Mesodermal cell (in vitro differentiated cells): ENCODE results near the gene PREB.
"Not testable (repeated sequence)": the region's sequence is repeated elsewhere in the genome, so short reads cannot be mapped to it uniquely, and the experiment has no call there.

ENCODE experiments used
- H3K27ac ChIP-seq: 2 replicates; pipeline ENCODE4 v1.7.0; 2013; ENCODE audit warnings: mild to moderate bottlenecking, low read depth, low read length, moderate library complexity; ENCODE audit not compliant: severe bottlenecking
- H3K36me3 ChIP-seq: 2 replicates; pipeline ENCODE4 v1.7.1; 2013; ENCODE audit warnings: mild to moderate bottlenecking, low read length, moderate library complexity; ENCODE audit not compliant: control insufficient read depth, insufficient read depth
- H3K4me1 ChIP-seq: one replicate; pipeline ENCODE4 v1.7.1; 2013; ENCODE audit warnings: mild to moderate bottlenecking, low read length; ENCODE audit not compliant: insufficient read depth, control insufficient read depth, poor library complexity, severe bottlenecking
- H3K4me3 ChIP-seq: 2 replicates; pipeline ENCODE4 v1.7.0; 2013; ENCODE audit warnings: low read length, control low read depth, mild to moderate bottlenecking; ENCODE audit not compliant: insufficient read depth, poor library complexity, severe bottlenecking; ENCODE audit errors: extremely low read depth
- H3K9me3 ChIP-seq: 2 replicates; pipeline ENCODE4 v1.7.1; 2013; ENCODE audit warnings: mild to moderate bottlenecking, low read length, moderate library complexity; ENCODE audit not compliant: control insufficient read depth
- WGBS, 2 experiments: methylation state at CpG; one replicate each; pipeline ENCODE4 v1.1.5; 2013; ENCODE audit warnings: missing lambda C conversion rate in 2 of 2; ENCODE audit not compliant: insufficient coverage in 2 of 2; 5-methylcytosine and 5-hydroxymethylcytosine counted together

PREB gene

DNA sequence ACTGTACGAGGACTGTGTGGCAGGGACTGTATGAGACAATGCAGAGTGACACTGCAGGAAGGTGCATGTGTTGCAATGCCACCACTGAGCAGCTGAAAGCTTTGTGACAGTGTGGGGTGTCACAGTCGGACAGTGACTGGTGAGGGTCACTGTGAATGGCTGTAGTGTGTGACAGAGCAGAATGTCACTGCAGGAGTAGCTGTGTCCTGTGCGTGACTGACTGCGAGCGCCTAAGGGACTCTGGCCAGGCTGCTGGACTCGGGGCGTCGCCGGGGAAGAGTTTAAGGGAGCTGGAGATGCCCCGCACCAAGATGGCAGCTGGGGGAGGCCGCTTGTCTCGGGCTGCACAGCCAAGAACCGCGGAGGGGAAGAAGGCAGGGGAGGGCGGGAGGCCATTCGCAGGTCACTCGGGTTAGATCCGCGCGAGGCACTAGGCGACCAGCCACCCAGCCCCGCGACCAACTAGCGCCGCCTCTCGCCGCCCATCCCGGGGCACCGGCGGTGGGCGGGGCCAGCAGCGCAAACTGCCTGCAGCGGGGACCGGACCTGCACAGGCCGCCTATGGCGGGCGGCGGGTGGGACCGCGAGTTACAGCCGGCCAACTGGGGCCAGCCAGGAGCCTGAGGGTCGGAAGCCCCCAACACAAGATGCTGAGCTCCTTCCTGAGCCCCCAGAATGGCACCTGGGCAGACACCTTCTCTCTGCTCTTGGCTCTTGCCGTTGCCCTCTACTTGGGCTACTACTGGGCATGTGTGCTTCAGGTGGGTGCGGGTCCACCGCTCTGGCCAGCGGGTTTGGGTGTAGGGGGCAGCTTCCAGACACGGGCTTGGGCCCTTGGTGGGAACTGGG, 10.9 kb downstream of the PREB start, which contains the start of gene ABHD1:
Gene ABHD1, plus strand, starts transcription at position 514 of the 849 bp plus-strand sequence. Its CDS starts 134 bp downstream, at position 648.
- 14 to 16% methylated on average over 34 to 41 of the region's 47 CpGs for WGBS, 2 experiments
- H3K4me3 ChIP-seq: peak within 1 kb of the TSS; percentile 42
- H3K27ac ChIP-seq: no peak within 1 kb of the TSS
- H3K9me3 ChIP-seq: no peaks in the 10 kb centered on the region
- H3K4me1 ChIP-seq: no peaks in the 10 kb centered on the region
- H3K36me3 ChIP-seq: no peaks in the 10 kb centered on the region

DNA sequence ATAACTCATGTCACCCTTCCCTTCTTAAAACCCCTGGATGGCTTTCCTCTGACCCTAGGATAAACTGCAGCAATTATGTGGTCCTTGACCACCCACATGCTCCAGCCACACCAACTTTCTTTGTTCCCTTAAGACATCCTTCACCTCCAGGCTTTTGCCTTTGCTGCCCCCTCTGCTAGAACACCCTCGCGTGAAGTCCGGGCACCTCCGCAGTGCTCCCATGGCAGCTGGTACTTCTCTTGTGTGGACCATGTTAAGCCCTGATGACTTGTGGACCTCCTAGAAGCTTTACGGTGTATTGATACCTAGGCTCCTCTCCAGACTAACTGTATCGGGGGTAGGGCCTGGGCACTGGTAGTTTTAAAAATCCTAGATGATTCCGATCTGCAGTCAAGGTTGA, 11.6 kb downstream of the PREB start:
- H3K27ac ChIP-seq: no peak overlapping the region
- H3K9me3 ChIP-seq: no peaks in the 10 kb centered on the region
- no peak overlapping the region for H3K4me3 ChIP-seq
- H3K4me1 ChIP-seq: no peaks in the 10 kb centered on the region
- no peaks in the 10 kb centered on the region for H3K36me3 ChIP-seq
- 88 to 94% methylated on average over 6 to 7 of the region's 7 CpGs for WGBS, 2 experiments

GRCh38 chr2:27121906-27122305, 12.5 kb downstream of the PREB start:
- Histone ChIP-seq H3K36me3 (no peaks in the 10 kb centered on the region), H3K27ac (no peak overlapping the region), H3K4me3 (no peak overlapping the region), H3K9me3 (no peaks in the 10 kb centered on the region), H3K4me1 (no peaks in the 10 kb centered on the region)
- WGBS, 2 experiments: 77 to 82% methylated on average over 2 of the region's 2 CpGs

DNA sequence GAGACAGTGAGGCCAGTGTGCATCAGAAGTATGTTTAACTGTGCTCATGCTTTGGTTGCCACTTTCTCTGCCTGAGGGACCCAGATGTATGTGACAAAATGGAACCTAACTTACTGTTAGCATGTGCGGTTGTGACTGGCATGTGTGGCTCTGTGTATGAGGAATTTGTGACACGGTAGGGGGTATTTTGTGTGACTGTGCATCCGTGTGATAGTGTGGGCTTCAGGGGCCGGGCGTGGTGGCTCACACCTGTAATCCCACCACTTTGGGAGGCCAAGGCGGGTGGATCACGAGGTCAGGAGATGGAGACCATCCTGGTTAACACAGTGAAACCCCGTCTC, 15.1 kb downstream of the PREB start:
- peak overlapping the region; percentile 23 for H3K4me3 ChIP-seq
- not testable (repeated sequence) for H3K36me3 ChIP-seq, H3K4me1 ChIP-seq, H3K9me3 ChIP-seq, H3K27ac ChIP-seq
- 92 to 98% methylated on average over 5 to 7 of the region's 8 CpGs for WGBS, 2 experiments

DNA sequence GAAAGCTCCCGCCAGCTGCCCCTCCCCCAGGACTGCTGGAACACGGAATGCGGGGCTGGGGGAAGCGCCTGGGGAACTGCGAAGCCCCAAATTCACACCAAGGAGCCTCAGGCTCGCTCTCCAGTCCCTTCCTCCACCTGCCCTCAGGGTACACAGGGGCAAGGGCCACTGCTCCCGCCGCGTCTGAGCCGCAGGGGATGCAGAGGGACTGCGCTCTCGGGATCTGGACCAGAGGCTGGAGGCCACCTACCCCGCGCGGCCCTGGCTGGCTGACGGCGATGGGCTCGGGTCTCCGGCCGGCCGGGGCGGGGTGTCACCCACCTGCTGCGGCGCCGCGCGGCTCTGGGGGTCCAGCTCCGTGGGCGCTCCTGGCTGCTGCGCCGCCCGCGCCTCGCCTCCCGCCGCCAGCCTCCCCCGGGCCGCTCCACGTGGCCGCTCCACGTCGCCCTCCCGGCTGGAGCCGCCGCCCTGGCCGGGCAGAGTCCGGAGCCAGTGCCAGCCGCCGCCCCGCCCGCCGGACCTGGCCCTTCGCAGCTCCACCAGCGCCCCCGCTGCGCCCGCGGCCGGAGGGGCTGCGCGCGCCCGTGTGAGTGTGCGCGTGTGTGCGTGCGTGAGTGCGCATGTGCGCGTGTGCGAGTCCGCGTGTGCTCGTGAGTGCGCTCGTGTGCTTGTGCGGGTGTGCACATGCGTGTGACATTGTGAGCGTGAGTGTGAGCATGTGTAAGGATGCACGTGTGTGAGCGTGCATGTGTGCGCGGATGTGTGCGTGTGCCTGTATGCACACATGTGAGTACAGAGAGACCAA, 15.7 kb downstream of the PREB start, which contains the start of gene CGREF1:
Gene CGREF1, minus strand, starts transcription at position 604 of the 805 bp plus-strand sequence. CDS start 14,762 bp downstream, outside the sequence.
- 10 to 13% methylated on average over 70 to 73 of the region's 84 CpGs for WGBS, 2 experiments
- Histone ChIP-seq H3K4me3 (peak within 1 kb of the TSS; percentile 23), H3K36me3 (no peaks in the 10 kb centered on the region), H3K9me3 (no peaks in the 10 kb centered on the region), H3K27ac (no peak within 1 kb of the TSS), H3K4me1 (no peaks in the 10 kb centered on the region)

- H3K4me3 ChIP-seq: peak overlapping the region; percentile 23
- no peaks in the 10 kb centered on the region for H3K4me1 ChIP-seq
- H3K36me3 ChIP-seq: no peaks in the 10 kb centered on the region
- no peak overlapping the region for H3K27ac ChIP-seq
- H3K9me3 ChIP-seq: no peaks in the 10 kb centered on the region
- 20 to 24% methylated on average over 4 to 10 of the region's 14 CpGs for WGBS, 2 experiments
Observed at GRCh38 chr2:27117995-27118524, 16.4 kb downstream of the PREB start.

- Histone ChIP-seq H3K9me3 (no peaks in the 10 kb centered on the region), H3K36me3 (no peaks in the 10 kb centered on the region), H3K4me1 (no peaks in the 10 kb centered on the region), H3K27ac (no peak overlapping the region), H3K4me3 (no peak overlapping the region)
- 77 to 81% methylated on average over 2 of the region's 2 CpGs for WGBS, 2 experiments
Observed at GRCh38 chr2:27115519-27115918, 18.9 kb downstream of the PREB start.

DNA sequence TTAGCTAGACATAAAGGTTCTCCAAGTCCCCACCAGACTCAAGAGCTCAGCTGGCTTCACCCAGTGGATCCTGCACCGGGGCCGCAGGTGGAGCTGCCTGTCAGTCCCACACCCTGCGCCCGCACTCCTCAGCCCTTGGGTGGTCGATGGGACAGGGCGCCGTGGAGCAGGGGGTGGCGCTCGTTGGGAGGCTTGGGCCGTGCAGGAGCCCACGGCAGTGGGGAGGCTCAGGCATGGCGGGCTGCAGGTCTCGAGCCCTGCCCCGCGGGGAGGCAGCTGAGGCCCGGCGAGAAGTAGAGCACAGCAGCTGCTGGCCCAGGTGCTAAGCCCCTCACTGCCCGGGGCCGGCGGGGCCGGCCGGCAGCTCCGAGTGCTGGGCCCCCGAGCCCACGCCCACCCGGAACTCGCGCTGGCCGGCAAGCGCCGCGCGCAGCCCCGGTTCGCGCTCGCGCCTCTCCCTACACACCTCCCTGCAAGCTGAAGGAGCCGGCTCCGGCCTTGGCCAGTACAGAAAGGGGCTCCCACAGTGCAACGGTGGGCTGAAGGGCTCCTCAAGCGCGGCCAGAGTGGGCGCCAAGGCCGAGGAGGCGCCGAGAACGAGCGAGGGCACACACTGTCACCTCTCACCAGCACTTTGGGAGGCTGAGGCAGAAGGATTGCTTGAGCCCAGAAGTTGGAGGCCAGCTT, 22.9 kb downstream of the PREB start:
- H3K9me3 ChIP-seq, H3K4me1 ChIP-seq, H3K27ac ChIP-seq, H3K4me3 ChIP-seq, H3K36me3 ChIP-seq: not testable (repeated sequence)
- WGBS, 2 experiments: 95 to 96% methylated on average over 12 to 26 of the region's 49 CpGs

DNA sequence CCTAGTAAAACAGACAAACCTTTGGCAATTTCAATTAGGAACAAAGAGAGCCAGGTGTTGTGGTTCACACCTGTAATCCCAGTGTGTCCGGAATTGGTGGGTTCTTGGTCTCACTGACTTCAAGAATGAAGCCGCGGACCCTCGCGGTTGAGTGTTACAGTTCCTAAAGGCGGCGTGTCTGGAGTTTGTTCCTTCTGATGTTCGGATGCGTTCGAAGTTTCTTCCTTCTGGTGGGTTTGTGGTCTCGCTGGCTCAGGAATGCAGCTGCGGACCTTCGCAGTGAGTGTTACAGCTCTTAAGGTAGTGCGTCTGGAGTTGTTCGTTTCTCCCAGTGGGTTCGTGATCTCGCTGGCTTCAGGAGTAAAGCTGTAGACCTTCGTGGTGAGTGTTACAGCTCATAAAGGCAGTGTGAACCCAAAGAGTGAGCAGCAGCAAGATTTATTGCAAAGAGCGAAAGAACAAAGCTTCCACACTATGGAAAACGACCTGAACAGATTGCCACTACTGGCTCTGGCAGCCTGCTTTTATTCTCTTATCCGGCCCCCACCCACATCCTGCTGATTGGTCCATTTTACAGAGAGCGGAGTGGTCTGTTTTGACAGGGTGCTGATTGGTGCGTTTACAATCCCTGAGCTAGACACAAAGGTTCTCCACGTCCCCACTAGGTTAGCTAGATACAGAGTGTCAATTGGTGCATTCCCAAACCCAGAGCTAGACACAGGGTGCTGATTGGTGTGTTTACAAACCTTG, 23.7 kb downstream of the PREB start:
- H3K27ac ChIP-seq, H3K9me3 ChIP-seq, H3K36me3 ChIP-seq, H3K4me1 ChIP-seq, H3K4me3 ChIP-seq: not testable (repeated sequence)
- 88 to 95% methylated on average over 17 to 21 of the region's 24 CpGs for WGBS, 2 experiments

DNA sequence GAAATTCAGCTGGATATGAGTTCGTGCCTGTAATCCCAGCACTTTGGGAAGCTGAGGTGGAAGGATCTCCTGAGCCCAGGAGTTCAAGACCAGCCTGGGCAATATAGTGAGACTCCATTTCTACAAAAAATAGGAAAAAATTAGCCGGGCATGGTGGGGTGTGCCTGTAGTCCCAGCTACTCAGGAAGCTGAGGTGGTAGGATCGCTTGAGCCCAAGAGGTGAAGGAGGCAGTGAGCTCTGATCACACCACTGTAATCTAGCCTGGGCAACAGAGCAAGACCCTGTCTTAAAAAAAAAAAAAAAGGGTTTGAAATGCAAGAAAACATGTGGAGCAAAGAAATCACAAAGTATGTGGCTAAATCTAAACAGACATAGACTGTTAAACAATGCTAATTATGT, 25.4 kb downstream of the PREB start:
- Histone ChIP-seq H3K4me1 (no peaks in the 10 kb centered on the region), H3K36me3 (no peaks in the 10 kb centered on the region), H3K9me3 (no peaks in the 10 kb centered on the region), H3K27ac (no peak overlapping the region), H3K4me3 (no peak overlapping the region)
- WGBS, 2 experiments: 93 to 94% methylated on average over 3 of the region's 3 CpGs
